Measurements from ENCODE around the gene VWA8. TPM values are rescaled to one million over a fixed set of nuclear protein-coding genes. Genes with fewer than 3 reads are reported as not detected.

The VWA8 gene
- polyA plus RNA-seq, 1 donor (not counting 4 experiments of a cell fraction or from before 2014, with no cell fraction given) = 17.8 TPM

DNA sequence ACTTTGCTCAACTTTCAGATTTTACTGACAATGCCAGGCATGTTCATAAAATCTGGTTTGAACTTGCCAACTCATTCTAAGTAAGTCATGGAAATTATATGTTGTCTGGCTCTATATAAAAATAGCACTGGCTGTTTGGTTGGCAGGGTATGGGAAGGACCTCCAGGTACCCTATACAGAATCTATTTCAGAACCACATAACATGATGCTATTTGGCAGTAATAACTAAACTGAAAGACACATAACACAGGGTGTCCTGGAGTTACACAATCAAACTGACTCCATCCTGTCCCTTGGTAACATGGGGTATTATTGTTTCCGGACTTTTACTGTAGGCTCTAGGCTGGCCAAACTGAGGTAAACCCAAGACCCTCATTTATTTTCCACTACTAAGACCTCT, 254.8 kb downstream of the VWA8 start:
- H3K79me2 ChIP-seq (ENCODE audit: control insufficient read depth, insufficient read depth, low read length) = no peaks in the 10 kb centered on the region
- H4K20me1 ChIP-seq (ENCODE audit: control insufficient read depth, extremely low read depth, insufficient read depth, low read length) = no peaks in the 10 kb centered on the region
- no peaks in the 10 kb centered on the region for H3K9me3 ChIP-seq (ENCODE audit: control insufficient read depth, low read depth, low read length)
- H3K27ac ChIP-seq (ENCODE audit: control insufficient read depth, insufficient read depth, low read length) = no peak overlapping the region
- dilution Hi-C loops (cut with MboI; ENCODE audit: extremely low pct_ligation_motif_present, low sequenced_read_pairs) = no loop called here
- H3K9me1 ChIP-seq (ENCODE audit: control insufficient read depth, extremely low read depth, insufficient read depth, low read length) = no peaks in the 10 kb centered on the region
- peaks cover 7% of the 10 kb centered on the region for H3K4me1 ChIP-seq (ENCODE audit: control insufficient read depth, extremely low read depth, insufficient read depth, low read length)
- no peak for DNase-seq (ENCODE audit: low read depth, low spot score)
- no peak overlapping the region for H3K4me3 ChIP-seq (ENCODE audit: control insufficient read depth in 2 of 3, extremely low read depth in 1 of 3, insufficient read depth in 2 of 3, low read depth in 1 of 3, low read length in 3 of 3)
- no peaks in the 10 kb centered on the region for H3K27me3 ChIP-seq (ENCODE audit: control insufficient read depth, extremely low read depth, insufficient read depth, low read length)
- no peak overlapping the region for H3K4me2 ChIP-seq (ENCODE audit: control insufficient read depth, extremely low read depth, insufficient read depth, low read depth, low read length)
- no peak overlapping the region for H3K9ac ChIP-seq (ENCODE audit: control insufficient read depth, extremely low read depth, insufficient read depth, low read length)
- TF ChIP-seq, protein P1, sequence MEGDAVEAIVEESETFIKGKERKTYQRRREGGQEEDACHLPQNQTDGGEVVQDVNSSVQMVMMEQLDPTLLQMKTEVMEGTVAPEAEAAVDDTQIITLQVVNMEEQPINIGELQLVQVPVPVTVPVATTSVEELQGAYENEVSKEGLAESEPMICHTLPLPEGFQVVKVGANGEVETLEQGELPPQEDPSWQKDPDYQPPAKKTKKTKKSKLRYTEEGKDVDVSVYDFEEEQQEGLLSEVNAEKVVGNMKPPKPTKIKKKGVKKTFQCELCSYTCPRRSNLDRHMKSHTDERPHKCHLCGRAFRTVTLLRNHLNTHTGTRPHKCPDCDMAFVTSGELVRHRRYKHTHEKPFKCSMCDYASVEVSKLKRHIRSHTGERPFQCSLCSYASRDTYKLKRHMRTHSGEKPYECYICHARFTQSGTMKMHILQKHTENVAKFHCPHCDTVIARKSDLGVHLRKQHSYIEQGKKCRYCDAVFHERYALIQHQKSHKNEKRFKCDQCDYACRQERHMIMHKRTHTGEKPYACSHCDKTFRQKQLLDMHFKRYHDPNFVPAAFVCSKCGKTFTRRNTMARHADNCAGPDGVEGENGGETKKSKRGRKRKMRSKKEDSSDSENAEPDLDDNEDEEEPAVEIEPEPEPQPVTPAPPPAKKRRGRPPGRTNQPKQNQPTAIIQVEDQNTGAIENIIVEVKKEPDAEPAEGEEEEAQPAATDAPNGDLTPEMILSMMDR (optimal IDR thresholded peaks at IDR 0.05 in 1 of 3, IDR thresholded peaks at IDR 0.05 in 1 of 3, conservative IDR thresholded peaks at IDR 0.05 in 1 of 3; ENCODE audit: extremely low read depth in 1 of 3, insufficient read depth in 2 of 3, low read length in 3 of 3) = no peak
- TF ChIP-seq EZH2 (IDR thresholded peaks at IDR 0.05; ENCODE audit: low read length) = no peak
- no peaks in the 10 kb centered on the region for H3K36me3 ChIP-seq (ENCODE audit: control insufficient read depth in 2 of 2, extremely low read depth in 1 of 2, insufficient read depth in 2 of 2, low read length in 2 of 2)
- H2AFZ ChIP-seq (ENCODE audit: control insufficient read depth, low read length) = no peak overlapping the region
- FAIRE-seq = no peak

DNA sequence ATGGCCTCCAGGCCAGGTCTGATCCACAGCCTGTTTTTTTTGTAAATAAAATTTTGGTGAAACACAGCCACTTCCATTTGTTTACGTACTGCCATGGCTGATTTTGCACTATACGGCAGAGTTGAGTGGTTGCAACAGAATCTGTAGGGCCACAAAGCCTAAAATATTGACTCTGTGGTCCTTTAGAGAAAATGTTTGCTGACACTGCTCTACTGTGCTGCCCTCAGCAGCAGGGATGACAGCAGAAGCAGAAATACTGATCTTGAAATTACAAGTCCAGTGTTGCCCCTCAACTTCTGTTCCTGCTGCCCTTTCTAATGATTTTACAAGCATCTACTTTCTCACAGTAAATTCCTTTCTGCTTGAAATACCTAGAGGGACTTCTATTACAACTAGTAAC, 258.4 kb downstream of the VWA8 start:
- dilution Hi-C loops (cut with MboI; ENCODE audit: extremely low pct_ligation_motif_present, low sequenced_read_pairs) = no loop called here
- Histone ChIP-seq H2AFZ (ENCODE audit: control insufficient read depth, low read length) (no peak overlapping the region), H3K4me2 (ENCODE audit: control insufficient read depth, extremely low read depth, insufficient read depth, low read depth, low read length) (no peak overlapping the region), H3K27ac (ENCODE audit: control insufficient read depth, insufficient read depth, low read length) (no peak overlapping the region), H3K4me3 (ENCODE audit: control insufficient read depth in 2 of 3, extremely low read depth in 1 of 3, insufficient read depth in 2 of 3, low read depth in 1 of 3, low read length in 3 of 3) (no peak overlapping the region), H3K36me3 (ENCODE audit: control insufficient read depth in 2 of 2, extremely low read depth in 1 of 2, insufficient read depth in 2 of 2, low read length in 2 of 2) (no peaks in the 10 kb centered on the region), H3K4me1 (ENCODE audit: control insufficient read depth, extremely low read depth, insufficient read depth, low read length) (peaks cover 8% of the 10 kb centered on the region), H3K9ac (ENCODE audit: control insufficient read depth, extremely low read depth, insufficient read depth, low read length) (no peak overlapping the region), H4K20me1 (ENCODE audit: control insufficient read depth, extremely low read depth, insufficient read depth, low read length) (no peaks in the 10 kb centered on the region), H3K9me3 (ENCODE audit: control insufficient read depth, low read depth, low read length) (no peaks in the 10 kb centered on the region), H3K79me2 (ENCODE audit: control insufficient read depth, insufficient read depth, low read length) (no peaks in the 10 kb centered on the region), H3K9me1 (ENCODE audit: control insufficient read depth, extremely low read depth, insufficient read depth, low read length) (no peaks in the 10 kb centered on the region), H3K27me3 (ENCODE audit: control insufficient read depth, extremely low read depth, insufficient read depth, low read length) (no peaks in the 10 kb centered on the region)
- no peak for DNase-seq (ENCODE audit: low read depth, low spot score)
- TF ChIP-seq, protein P1 (optimal IDR thresholded peaks at IDR 0.05 in 1 of 3, IDR thresholded peaks at IDR 0.05 in 1 of 3, conservative IDR thresholded peaks at IDR 0.05 in 1 of 3; ENCODE audit: extremely low read depth in 1 of 3, insufficient read depth in 2 of 3, low read length in 3 of 3) = no peak
- no peak for TF ChIP-seq EZH2 (IDR thresholded peaks at IDR 0.05; ENCODE audit: low read length)
- FAIRE-seq = no peak
